ENCODE data around the gene KLHDC1.

Gene KLHDC1

DNA sequence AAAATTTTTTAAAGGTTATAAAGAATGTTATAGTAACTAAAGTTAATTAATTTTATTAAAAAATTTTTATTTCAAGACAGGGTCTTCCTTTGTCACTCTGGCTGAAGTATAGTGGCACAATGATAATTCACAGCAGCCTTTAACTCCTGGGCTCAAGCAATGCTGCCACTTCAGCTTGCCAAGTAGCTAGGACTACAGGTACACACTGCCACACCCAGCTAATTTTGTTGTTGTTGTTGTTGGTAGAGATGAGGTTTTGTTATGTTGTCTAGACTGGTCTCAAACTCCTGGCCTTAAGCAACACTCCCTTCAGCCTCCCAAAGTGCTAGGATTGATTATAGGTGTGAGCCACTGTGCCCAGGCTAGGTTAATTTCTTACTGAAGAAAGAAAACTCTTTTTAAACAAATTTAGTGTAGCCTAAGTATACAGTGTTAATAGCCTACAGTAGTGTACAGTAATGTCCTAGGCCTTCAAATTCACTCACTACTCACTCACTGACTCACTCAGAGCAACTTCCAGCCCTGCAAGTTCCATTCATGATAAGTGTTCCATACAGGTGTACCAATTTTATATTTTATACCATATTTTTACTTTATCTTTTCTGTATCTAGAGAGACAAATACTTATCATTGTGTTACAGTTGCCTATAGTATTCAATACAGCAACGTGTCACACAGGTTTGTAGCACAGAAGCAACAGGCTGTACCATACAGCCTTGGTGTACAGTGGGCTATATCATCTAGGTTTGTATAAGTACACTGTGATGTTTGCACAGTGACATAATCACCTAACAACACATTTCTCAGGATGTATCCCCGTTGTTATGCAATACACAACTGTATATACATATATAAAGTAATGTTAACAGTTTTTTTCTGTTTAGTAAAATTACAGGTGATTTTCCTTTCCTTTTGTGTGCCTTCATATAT, 33.1 kb upstream of the KLHDC1 start:
- H3K79me2 ChIP-seq (ENCODE audit: insufficient read depth, low read depth) = no peaks in the 10 kb centered on the region

DNA sequence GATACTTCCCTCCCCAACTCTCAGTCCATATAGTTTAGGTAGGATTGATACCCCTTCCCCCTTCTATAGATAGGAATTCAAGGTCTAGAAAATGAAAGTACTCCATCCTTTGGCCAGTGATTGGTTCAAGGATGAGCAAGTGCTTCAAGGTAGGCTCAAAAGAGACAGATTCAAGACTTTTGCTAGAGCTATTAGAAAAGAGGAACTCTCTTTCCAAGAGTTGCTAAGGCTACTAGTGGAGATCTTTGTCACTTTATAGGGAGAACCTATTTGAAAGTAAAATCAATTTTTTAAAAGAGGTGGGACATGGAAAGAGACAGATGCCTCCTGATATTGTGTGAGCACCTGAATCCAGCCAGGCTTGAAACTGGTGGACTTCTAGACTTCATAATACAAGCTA, 22.4 kb upstream of the KLHDC1 start:
- Histone ChIP-seq H3K27me3 (ENCODE audit: insufficient read depth, low read depth) (no peaks in the 10 kb centered on the region), H3K9ac (no peak overlapping the region), H3K4me1 (ENCODE audit: low read depth, poor library complexity, severe bottlenecking) (no peaks in the 10 kb centered on the region), H3K4me3 (IDR thresholded peaks at IDR 0.05; ENCODE audit: insufficient read depth, low read depth, low read length) (no peak overlapping the region), H4K20me1 (ENCODE audit: insufficient read depth) (no peaks in the 10 kb centered on the region), H3K36me3 (ENCODE audit: insufficient read depth) (no peaks in the 10 kb centered on the region), H3K4me2 (no peak overlapping the region), H3K27ac (no peak overlapping the region), H2AFZ (ENCODE audit: low read depth) (no peak overlapping the region), H3K79me2 (ENCODE audit: insufficient read depth, low read depth) (no peaks in the 10 kb centered on the region)
- TF ChIP-seq, protein P1, sequence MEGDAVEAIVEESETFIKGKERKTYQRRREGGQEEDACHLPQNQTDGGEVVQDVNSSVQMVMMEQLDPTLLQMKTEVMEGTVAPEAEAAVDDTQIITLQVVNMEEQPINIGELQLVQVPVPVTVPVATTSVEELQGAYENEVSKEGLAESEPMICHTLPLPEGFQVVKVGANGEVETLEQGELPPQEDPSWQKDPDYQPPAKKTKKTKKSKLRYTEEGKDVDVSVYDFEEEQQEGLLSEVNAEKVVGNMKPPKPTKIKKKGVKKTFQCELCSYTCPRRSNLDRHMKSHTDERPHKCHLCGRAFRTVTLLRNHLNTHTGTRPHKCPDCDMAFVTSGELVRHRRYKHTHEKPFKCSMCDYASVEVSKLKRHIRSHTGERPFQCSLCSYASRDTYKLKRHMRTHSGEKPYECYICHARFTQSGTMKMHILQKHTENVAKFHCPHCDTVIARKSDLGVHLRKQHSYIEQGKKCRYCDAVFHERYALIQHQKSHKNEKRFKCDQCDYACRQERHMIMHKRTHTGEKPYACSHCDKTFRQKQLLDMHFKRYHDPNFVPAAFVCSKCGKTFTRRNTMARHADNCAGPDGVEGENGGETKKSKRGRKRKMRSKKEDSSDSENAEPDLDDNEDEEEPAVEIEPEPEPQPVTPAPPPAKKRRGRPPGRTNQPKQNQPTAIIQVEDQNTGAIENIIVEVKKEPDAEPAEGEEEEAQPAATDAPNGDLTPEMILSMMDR (conservative IDR thresholded peaks at IDR 0.05; ENCODE audit: low read depth, low read length) = no peak

More for the DNA sequence above, 33.1 kb upstream of the KLHDC1 start:
- Histone ChIP-seq H2AFZ (ENCODE audit: low read depth) (no peak overlapping the region), H3K4me1 (ENCODE audit: low read depth, poor library complexity, severe bottlenecking) (no peaks in the 10 kb centered on the region), H3K36me3 (ENCODE audit: insufficient read depth) (no peaks in the 10 kb centered on the region), H3K27me3 (ENCODE audit: insufficient read depth, low read depth) (no peaks in the 10 kb centered on the region), H3K27ac (no peak overlapping the region), H4K20me1 (ENCODE audit: insufficient read depth) (no peaks in the 10 kb centered on the region), H3K4me3 (IDR thresholded peaks at IDR 0.05; ENCODE audit: insufficient read depth, low read depth, low read length) (no peak overlapping the region), H3K9ac (no peak overlapping the region), H3K4me2 (no peak overlapping the region)
- TF ChIP-seq, protein P1 (conservative IDR thresholded peaks at IDR 0.05; ENCODE audit: low read depth, low read length) = no peak

DNA sequence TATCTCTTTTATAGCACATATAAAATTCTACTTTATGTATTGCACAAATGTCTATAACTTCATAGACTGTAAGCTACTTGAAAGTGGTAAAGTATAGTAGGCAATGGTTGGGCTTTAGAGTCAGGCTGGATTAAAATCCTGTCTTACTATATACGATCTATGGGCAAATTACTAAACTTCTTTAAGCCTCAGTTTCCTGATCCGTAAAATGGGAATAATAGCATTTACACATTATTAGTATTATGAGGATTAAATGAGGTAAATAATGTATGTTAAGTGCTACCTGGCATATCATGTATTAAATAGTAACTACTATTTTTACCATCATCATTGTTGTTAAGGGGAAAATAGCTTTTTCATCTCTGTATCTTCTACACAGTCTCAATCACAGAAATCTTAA, 19.3 kb upstream of the KLHDC1 start:
- Histone ChIP-seq H3K36me3 (ENCODE audit: insufficient read depth) (no peaks in the 10 kb centered on the region), H3K79me2 (ENCODE audit: insufficient read depth, low read depth) (no peaks in the 10 kb centered on the region), H3K4me3 (IDR thresholded peaks at IDR 0.05; ENCODE audit: insufficient read depth, low read depth, low read length) (no peak overlapping the region), H3K4me2 (no peak overlapping the region), H2AFZ (ENCODE audit: low read depth) (no peak overlapping the region), H3K27me3 (ENCODE audit: insufficient read depth, low read depth) (no peaks in the 10 kb centered on the region), H4K20me1 (ENCODE audit: insufficient read depth) (no peaks in the 10 kb centered on the region), H3K4me1 (ENCODE audit: low read depth, poor library complexity, severe bottlenecking) (no peaks in the 10 kb centered on the region), H3K27ac (no peak overlapping the region), H3K9ac (no peak overlapping the region)
- TF ChIP-seq, protein P1 (conservative IDR thresholded peaks at IDR 0.05; ENCODE audit: low read depth, low read length) = no peak

DNA sequence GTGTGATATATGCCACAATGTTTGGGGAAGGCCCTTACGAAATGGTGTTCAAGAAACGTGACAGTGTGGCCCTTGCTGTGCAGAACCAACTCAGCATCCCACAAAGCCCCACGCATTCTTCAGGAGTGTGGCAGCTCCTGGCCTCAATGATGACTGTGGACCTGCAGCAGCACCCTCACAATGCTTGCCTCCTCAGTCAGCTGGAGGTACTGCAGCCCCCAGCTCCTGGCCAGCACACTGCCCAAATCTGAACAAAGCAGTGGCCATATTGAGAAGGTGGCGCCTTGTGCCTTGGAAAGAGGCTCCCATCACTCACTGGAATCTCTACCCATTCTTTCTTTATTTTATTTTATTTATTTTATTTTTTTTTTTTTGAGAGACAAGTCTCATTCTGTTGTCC, 15.3 kb upstream of the KLHDC1 start:
- Histone ChIP-seq H3K9ac (no peak overlapping the region), H3K79me2 (ENCODE audit: insufficient read depth, low read depth) (no peaks in the 10 kb centered on the region; the same call in 1 of the 2 replicates), H3K36me3 (ENCODE audit: insufficient read depth) (no peaks in the 10 kb centered on the region), H3K4me1 (ENCODE audit: low read depth, poor library complexity, severe bottlenecking) (no peaks in the 10 kb centered on the region), H4K20me1 (ENCODE audit: insufficient read depth) (no peaks in the 10 kb centered on the region), H3K4me3 (IDR thresholded peaks at IDR 0.05; ENCODE audit: insufficient read depth, low read depth, low read length) (no peak overlapping the region), H2AFZ (ENCODE audit: low read depth) (no peak overlapping the region), H3K4me2 (no peak overlapping the region), H3K27me3 (ENCODE audit: insufficient read depth, low read depth) (no peaks in the 10 kb centered on the region), H3K27ac (no peak overlapping the region)
- TF ChIP-seq, protein P1 (conservative IDR thresholded peaks at IDR 0.05; ENCODE audit: low read depth, low read length) = no peak

Measured in KMS-11 (cell line).